ENCODE measurements around the gene CACNG7. TPM values are rescaled to one million over a fixed set of nuclear protein-coding genes. Genes with fewer than 3 reads are reported as not detected.

CACNG7 gene
- total and polyA plus RNA-seq, 10 of the 15 experiments (the other 5 are each of a cell fraction or from before 2014, with no cell fraction given) = not detected

- no peak overlapping the region for H3K4me3 ChIP-seq
- H3K27me3 ChIP-seq (replicated peaks in 1 of 2; ENCODE audit: control insufficient read depth in 2 of 2, insufficient read depth in 2 of 2, low read length in 1 of 2) = no peaks in the 10 kb centered on the region
- no peaks in the 10 kb centered on the region; the same call in 1 of the 3 replicates for H3K9me3 ChIP-seq (replicated peaks; ENCODE audit: control insufficient read depth, insufficient read depth, low read length)
- in situ Hi-C loops (cut with MboI) (no loop called here), intact Hi-C loops (cut with micrococcal nuclease; ENCODE audit: unreplicated experiment) (no loop called here)
- H4K20me1 ChIP-seq (ENCODE audit: control insufficient read depth, insufficient read depth) = no peaks in the 10 kb centered on the region
- ChIA-PET POLR2A (no interaction called here), SMC1A (ENCODE audit: uncharacterized antibody, unreplicated experiment) (no interaction called here), CTCF (no interaction called here), RAD21 (ENCODE audit: unreplicated experiment) (no interaction called here)
- no peak overlapping the region for H3K4me2 ChIP-seq (ENCODE audit: control insufficient read depth, insufficient read depth)
- DNase-seq (ENCODE audit: low read depth, low spot score) = no peak
- TF ChIP-seq FOS (IDR thresholded peaks at IDR 0.05; ENCODE audit: borderline replicate concordance, extremely low read depth, insufficient read length) = no peak
- no peak for TF ChIP-seq JUNB (IDR thresholded peaks at IDR 0.05)
- no peak for TF ChIP-seq ZNF207 (IDR thresholded peaks at IDR 0.05; ENCODE audit: borderline replicate concordance)
- no peak for TF ChIP-seq ZBTB33 (IDR thresholded peaks at IDR 0.05)
- TF ChIP-seq JUND (IDR thresholded peaks at IDR 0.05; ENCODE audit: low read depth, low read length) = no peak
- no peak for TF ChIP-seq IRF4 (IDR thresholded peaks at IDR 0.05; ENCODE audit: low read depth, low read length)
- no peak for TF ChIP-seq RUNX3 (IDR thresholded peaks at IDR 0.05; ENCODE audit: low read length)
- TF ChIP-seq HDAC6 (IDR thresholded peaks at IDR 0.05; ENCODE audit: unreplicated experiment) = no peak
- no peak for TF ChIP-seq BACH1 (IDR thresholded peaks at IDR 0.05; ENCODE audit: borderline replicate concordance)
- TF ChIP-seq SMARCA5 (IDR thresholded peaks at IDR 0.05) = no peak
- TF ChIP-seq TAF1 (IDR thresholded peaks at IDR 0.05; ENCODE audit: borderline replicate concordance, low read depth, low read length) = no peak
- no peak for TF ChIP-seq POU2F2 (IDR thresholded peaks at IDR 0.05; ENCODE audit: borderline replicate concordance, low read depth, low read length)
- TF ChIP-seq ZNF274 (IDR thresholded peaks at IDR 0.05; ENCODE audit: insufficient read depth, insufficient read length) = no peak
- TF ChIP-seq RBBP5 (conservative IDR thresholded peaks at IDR 0.05) = no peak
- TF ChIP-seq POLR2A (IDR thresholded peaks at IDR 0.05; ENCODE audit: low read depth, low read length) = no peak
- no peak for TF ChIP-seq RFX5 (IDR thresholded peaks at IDR 0.05; ENCODE audit: low read depth, low read length)
- no peak for TF ChIP-seq NFIC (IDR thresholded peaks at IDR 0.05; ENCODE audit: low read depth, low read length)
- TF ChIP-seq CREM (IDR thresholded peaks at IDR 0.05; ENCODE audit: low read depth) = no peak
- no peak for TF ChIP-seq ATF2 (IDR thresholded peaks at IDR 0.05; ENCODE audit: low read length)
- TF ChIP-seq E4F1 (IDR thresholded peaks at IDR 0.05; ENCODE audit: borderline replicate concordance, partially characterized antibody) = no peak
- H3K79me2 ChIP-seq (ENCODE audit: control insufficient read depth, insufficient read depth, low read length) = no peaks in the 10 kb centered on the region
- BruUV-seq (replicated peaks) = no TSS peak
- WGBS (ENCODE audit: insufficient coverage, insufficient replicate concordance, low lambda C conversion rate, missing lambda C conversion rate) = 66% methylated on average over 12 of the region's 13 CpGs
- no peak overlapping the region for H3K9ac ChIP-seq (ENCODE audit: control insufficient read depth, insufficient read depth, low read length)
- H2AFZ ChIP-seq (ENCODE audit: control insufficient read depth, low read depth, low read length) = no peak overlapping the region
- H3K27ac ChIP-seq (ENCODE audit: control insufficient read depth, insufficient read depth) = no peak overlapping the region
- H3K36me3 ChIP-seq (ENCODE audit: control insufficient read depth in 2 of 2, insufficient read depth in 2 of 2, low read length in 1 of 2) = no peaks in the 10 kb centered on the region
- no peak for FAIRE-seq
- no peak for ATAC-seq
- H3K4me1 ChIP-seq (ENCODE audit: control insufficient read depth, insufficient read depth, low read length) = no peaks in the 10 kb centered on the region
Measured at GRCh38 chr19:53981376-53981951, 72.4 kb downstream of the CACNG7 start.

Measured in GM12878 (cell line).